Left lung (tissue), 10 donors: ENCODE data around the gene PLEKHA7. TPM values are rescaled to one million over a fixed set of nuclear protein-coding genes. Genes with fewer than 3 reads are reported as not detected.

ENCODE experiments used
- ATAC-seq: fragments of 200-7000 bp; cut with Tn5 transposase; one replicate; pipeline ENCODE4 v1.9.1; 2020; ENCODE audit warnings: moderate library complexity
- DNase-seq, 4 donors: peaks; one replicate each; pipeline ENCODE4 v3.0.0-alpha.2; 2013 to 2020
- H3K27ac ChIP-seq, 2 donors: fragments of 200-600 bp; sonication (generic) in 1 of 2; one replicate each; pipeline versions ENCODE4 v1.5.0 to v1.8.0; 2020 to 2021
- H3K27me3 ChIP-seq, 2 donors: fragments of 200-600 bp; sonication (generic) in 1 of 2; one replicate each; pipeline versions ENCODE4 v1.5.0 to v1.8.0; 2020 to 2021
- H3K36me3 ChIP-seq, 2 donors: fragments of 200-600 bp; sonication (generic) in 1 of 2; one replicate each; pipeline versions ENCODE4 v1.5.0 to v1.8.0; 2020 to 2021
- H3K4me1 ChIP-seq, 2 donors: fragments of 200-600 bp; one replicate each; pipeline ENCODE4 v1.8.0; 2021
- H3K4me3 ChIP-seq, 2 donors: fragments of 200-600 bp; sonication (generic) in 1 of 2; one replicate each; pipeline versions ENCODE4 v1.5.0 to v1.8.0; 2020 to 2021; ENCODE audit warnings: mild to moderate bottlenecking in 1 of 2
- H3K9me3 ChIP-seq, 2 donors: fragments of 200-600 bp; sonication (generic) in 1 of 2; one replicate each; pipeline versions ENCODE4 v1.5.0 to v1.8.0; 2020 to 2021
- CTCF ChIP-seq, 2 donors: fragments of 200-600 bp; sonication (generic) in 1 of 2; IDR thresholded peaks; one replicate each; pipeline versions ENCODE4 v1.5.0 to v1.8.0; 2021; ENCODE audit warnings: antibody characterized with exemption in 2 of 2
- intact Hi-C, 2 donors: fragments of 100-400 bp; cut with DNase I; formaldehyde crosslinking; loops; one replicate each; pipeline versions ENCODE4 v1.11.2 to v1.14.2; 2022
- polyA plus RNA-seq, 6 donors: library from polyadenylated mRNA; unstranded; fragments of 120-200 nt; gene quantifications; one replicate each; pipeline ENCODE4 v1.2.1, GENCODE V29; 2013; ENCODE audit not compliant: insufficient read length in 6 of 6
- total RNA-seq, 2 donors: library from RNA; stranded (reverse); fragmentation: NEBNext Ultra II Directional; extraction: Animal tissue kit (Norgen Biotek cat#: 25700); gene quantifications; one replicate each; pipeline ENCODE4 v1.2.1, GENCODE V29; 2021
- donor health status: DM: no; HTN: yes; CAD: no.
- donor health status: DM: no; HTN: no; CAD: no.

Gene PLEKHA7
- total and polyA plus RNA-seq, 8 donors: 24.4 to 33.7 (median 29.6) TPM

GRCh38 chr11:16814410-16815046, 199.7 kb downstream of the PLEKHA7 start:
- DNase-seq (no peak), ATAC-seq (peak; percentile 41)
- Histone ChIP-seq H3K27ac (peak overlapping the region; percentile 61 to 80), H3K4me1 (peaks cover 0 to 67% of the 10 kb centered on the region in 2 donors), H3K36me3 (no peaks in the 10 kb centered on the region), H3K4me3 (no peak overlapping the region), H3K9me3 (no peaks in the 10 kb centered on the region), H3K27me3 (no peaks in the 10 kb centered on the region)
- intact Hi-C loops: no loop called here
- TF ChIP-seq CTCF (IDR thresholded peaks at IDR 0.05): no peak

GRCh38 chr11:16813126-16813525, 201.1 kb downstream of the PLEKHA7 start:
- Histone ChIP-seq H3K36me3 (no peaks in the 10 kb centered on the region), H3K9me3 (no peaks in the 10 kb centered on the region), H3K4me1 (peaks cover 0 to 79% of the 10 kb centered on the region in 2 donors), H3K4me3 (no peak overlapping the region), H3K27ac (no peak overlapping the region), H3K27me3 (no peaks in the 10 kb centered on the region)
- ATAC-seq: no peak
- no peak for DNase-seq
- intact Hi-C loops: no loop called here
- TF ChIP-seq CTCF (IDR thresholded peaks at IDR 0.05): no peak

GRCh38 chr11:16812274-16812673, 201.9 kb downstream of the PLEKHA7 start:
- Histone ChIP-seq H3K9me3 (no peaks in the 10 kb centered on the region), H3K4me1 (peaks cover 0 to 79% of the 10 kb centered on the region in 2 donors), H3K36me3 (no peaks in the 10 kb centered on the region), H3K27ac (no peak overlapping the region), H3K27me3 (no peaks in the 10 kb centered on the region), H3K4me3 (no peak overlapping the region)
- intact Hi-C loops: no loop called here
- DNase-seq (no peak), ATAC-seq (no peak)
- no peak for TF ChIP-seq CTCF (IDR thresholded peaks at IDR 0.05)

GRCh38 chr11:16811136-16812020, 202.8 kb downstream of the PLEKHA7 start:
- intact Hi-C loops: no loop called here
- no peaks in the 10 kb centered on the region for H3K9me3 ChIP-seq

More at GRCh38 chr11:16811136-16812020, 202.8 kb downstream of the PLEKHA7 start:
- ATAC-seq (no peak), DNase-seq (no peak)
- H3K27me3 ChIP-seq: no peaks in the 10 kb centered on the region
- no peak overlapping the region for H3K4me3 ChIP-seq
- no peaks in the 10 kb centered on the region for H3K36me3 ChIP-seq
- no peak for TF ChIP-seq CTCF (IDR thresholded peaks at IDR 0.05)
- H3K27ac ChIP-seq: no peak overlapping the region
- H3K4me1 ChIP-seq: peaks cover 0 to 79% of the 10 kb centered on the region in 2 donors
